Skin of body (tissue), 2 donors: Measurements from ENCODE around the gene B4GALT2. TPM values are rescaled to one million over a fixed set of nuclear protein-coding genes. Genes with fewer than 3 reads are reported as not detected.

Source experiments
- DNase-seq: peaks from one replicate; lab custom pipeline; 2025; lab: John Stamatoyannopoulos, UW
- total RNA-seq: library from RNA; depleted of rRNA; stranded (reverse); fragments of >200 nt; gene quantifications from one replicate; pipeline ENCODE4 v1.2.3, GENCODE V29; 2014

The B4GALT2 gene
- total RNA-seq, 1 donor from 2014 or later, result 20.8 TPM

GRCh38 chr1:43984855-43985254, 5.8 kb downstream of the B4GALT2 start:
- no peak for DNase-seq

- DNase-seq, result no peak
Observed at GRCh38 chr1:43985984-43986595, 7.1 kb downstream of the B4GALT2 start.

DNA sequence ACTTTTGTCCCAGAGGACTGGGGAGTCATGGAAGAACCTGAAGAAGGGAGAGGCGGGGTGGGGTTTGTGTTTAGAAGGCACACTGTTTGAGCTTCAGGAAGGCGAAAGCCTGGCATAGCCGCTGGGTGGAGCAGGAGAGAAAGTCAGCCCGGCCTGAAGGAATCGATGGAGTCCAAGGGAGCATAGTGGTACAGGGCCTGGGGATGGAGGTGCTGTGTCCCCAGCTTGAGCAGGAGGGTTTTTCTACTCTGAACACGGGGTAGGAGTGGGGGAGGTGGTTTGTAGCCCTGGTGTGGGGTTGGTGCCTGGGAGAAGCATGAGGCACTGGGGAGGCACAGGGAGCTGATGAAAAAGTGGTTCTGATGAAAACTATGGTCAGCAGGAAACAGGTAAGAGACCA, 7.7 kb downstream of the B4GALT2 start:
- DNase-seq, result no peak

DNA sequence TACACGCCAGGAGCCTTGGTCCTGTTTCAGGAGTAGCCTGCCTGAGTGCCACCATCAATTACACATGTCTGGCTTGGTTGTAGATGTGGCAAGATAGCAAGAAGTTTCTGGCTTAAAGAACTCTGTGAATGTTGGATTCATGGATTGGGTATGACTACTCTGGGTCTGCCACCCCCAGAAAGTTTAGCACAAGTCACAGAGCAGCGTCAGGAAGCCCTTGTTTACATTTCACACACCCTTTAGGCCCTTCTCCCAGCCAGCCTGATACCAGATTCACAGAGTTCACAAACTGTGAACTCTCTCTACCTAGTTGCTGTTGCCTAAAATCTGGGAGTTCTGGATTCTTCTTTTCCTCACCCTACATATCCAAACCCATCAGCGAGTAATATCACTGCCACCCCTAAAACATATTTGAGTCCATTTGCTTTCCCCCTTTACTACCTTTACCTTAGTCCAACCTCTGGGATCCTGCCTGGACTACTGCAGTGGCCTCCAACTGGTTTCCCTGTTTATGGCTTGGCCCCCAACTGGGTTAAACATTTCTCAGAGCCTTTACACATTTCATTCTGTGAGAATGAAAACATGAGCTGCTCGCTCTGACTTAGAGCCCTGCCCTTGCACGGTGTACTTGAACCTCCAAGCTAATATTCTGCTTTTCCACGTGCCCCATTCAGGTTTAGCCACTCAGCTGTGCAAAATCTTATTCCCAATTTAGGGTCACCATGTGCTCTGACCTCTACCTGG, 8.3 kb downstream of the B4GALT2 start:
- no peak for DNase-seq

- DNase-seq, result no peak
Observed at GRCh38 chr1:43990271-43991199, 11.5 kb downstream of the B4GALT2 start.

DNA sequence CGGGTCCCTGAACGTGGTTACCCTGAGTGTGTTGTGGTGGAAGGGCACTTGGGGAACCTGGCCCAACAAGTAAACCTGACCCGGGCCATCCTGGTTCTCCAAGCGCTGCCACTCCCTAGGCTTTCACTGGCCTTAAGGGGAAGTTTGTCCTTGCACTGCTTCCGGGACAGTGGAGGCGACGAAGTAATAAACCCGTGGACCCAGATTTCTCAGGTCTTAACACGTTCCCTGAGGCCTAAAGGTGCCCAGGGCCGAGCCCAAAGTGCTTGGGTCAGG, 12.1 kb downstream of the B4GALT2 start:
- no peak for DNase-seq

GRCh38 chr1:43991476-43992231, 12.6 kb downstream of the B4GALT2 start, which contains the start of gene CCDC24:
CCDC24 (plus strand) TSS chr1:43991599; CDS start chr1:43991879, 280 bp downstream.
- no peak for DNase-seq

- no peak for DNase-seq
Observed at GRCh38 chr1:43992232-43992995, 13.4 kb downstream of the B4GALT2 start.

DNA sequence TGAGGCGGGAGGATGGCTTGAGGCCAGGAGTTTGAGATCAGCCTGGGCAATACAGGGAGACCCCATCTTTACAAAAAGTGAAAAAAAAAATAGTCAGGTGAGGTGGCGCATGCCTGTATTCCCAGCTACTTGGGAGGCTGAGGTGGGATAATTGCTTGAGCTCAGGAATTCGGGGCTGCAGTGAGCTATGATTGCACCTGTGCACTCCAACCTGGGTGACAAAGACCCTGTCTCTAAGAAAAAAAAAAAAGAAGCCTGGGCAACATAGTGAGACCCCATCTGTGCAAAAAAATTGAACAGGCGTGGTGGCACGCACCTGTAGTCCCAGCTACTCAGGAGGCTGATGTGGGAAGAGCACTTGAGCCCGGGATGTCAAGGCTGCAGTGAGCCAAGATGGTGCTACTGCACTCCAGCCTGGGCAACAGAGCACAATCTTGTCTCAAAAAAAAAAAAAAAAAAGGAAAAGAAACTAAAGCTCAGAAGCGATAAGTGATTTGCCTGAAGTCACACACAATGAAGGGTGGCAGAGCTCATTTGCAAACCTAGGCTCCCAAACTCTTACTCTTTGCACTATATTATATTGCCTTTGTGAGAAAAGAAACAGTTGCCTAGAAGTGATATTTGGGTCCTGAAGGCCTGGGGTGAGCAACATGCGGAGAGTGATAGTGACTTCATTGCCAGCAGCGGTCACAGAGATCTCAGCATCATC, 14.3 kb downstream of the B4GALT2 start:
- DNase-seq, result no peak

GRCh38 chr1:43994071-43994470, 15.1 kb downstream of the B4GALT2 start:
- DNase-seq, result no peak

GRCh38 chr1:43994794-43995790, 16.1 kb downstream of the B4GALT2 start:
- no peak for DNase-seq

DNA sequence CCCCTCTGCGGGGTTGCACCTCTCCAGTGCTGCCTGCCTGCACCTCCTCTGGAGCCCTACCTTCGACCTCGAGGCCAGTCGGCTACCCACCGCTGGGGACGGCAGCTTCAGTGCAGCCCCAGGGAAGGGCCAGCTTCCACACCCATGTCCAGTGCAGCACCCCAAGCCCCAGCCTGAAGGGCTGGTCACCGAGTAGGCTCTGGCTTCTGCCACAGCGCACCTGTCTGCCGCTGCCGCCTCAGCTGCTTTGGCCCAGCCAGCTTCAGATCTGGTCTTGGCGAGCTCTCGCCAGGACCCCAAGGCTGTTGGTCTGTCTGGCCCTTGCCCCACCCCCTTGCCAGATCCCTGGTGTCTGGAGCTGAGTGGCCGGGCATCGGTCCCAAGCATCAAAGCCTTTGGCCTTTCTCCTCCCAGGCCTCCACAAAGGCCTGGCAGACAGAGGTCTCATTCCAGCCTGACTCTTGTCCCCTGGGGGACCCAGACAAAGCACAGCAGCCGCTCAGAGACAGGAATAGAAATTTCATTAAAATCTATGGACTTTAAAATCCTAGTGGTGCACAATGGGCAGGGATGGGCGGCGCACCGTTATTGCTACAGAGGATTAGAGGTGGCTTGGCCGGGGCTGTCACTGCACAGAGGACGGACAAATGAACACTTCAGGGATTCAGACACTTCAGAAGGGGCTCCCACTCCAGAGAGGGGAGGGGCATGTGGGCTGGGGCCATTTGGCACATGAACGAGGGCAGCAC, 17.1 kb downstream of the B4GALT2 start:
- DNase-seq, result no peak

DNA sequence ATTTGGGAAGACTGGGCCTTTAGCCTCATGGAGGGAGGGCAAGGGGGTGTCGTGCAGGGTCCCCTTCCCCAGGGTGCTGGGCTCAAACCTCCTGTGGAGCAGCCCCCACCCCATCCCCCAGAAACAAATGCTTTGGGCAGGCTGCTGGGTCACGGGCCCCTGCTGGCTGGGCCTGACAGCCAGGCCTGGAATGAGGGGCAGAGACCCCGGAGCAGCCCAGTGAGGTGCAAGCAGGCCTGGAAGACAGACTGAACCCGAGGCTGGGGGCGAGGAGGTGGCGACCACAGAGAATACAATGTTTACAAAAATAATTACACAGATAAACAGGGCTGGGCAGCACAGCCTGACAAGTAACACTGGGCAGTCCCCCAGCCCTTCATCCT, 17.7 kb downstream of the B4GALT2 start:
- DNase-seq, result no peak

- no peak for DNase-seq
Observed at GRCh38 chr1:43997295-43997999, 18.4 kb downstream of the B4GALT2 start.

DNA sequence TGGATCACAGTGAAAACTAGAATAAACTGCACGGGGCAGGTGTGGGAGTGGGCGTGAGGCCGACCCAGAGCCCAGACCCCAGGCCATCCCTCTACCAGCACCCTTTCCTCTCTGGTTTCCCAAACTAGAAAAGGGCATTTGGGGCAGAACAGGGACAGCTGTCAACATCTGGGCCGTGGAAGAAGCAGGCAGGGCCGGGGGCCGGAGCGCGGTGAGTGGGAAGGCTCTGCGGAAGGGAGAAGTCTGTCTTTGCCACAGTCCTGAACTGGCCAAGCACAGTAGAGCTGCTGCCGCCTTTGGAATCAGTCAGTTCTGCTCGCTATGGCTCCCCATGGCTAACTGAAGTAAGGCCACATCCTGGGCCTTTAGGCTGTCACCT, 19.0 kb downstream of the B4GALT2 start:
- no peak for DNase-seq

DNA sequence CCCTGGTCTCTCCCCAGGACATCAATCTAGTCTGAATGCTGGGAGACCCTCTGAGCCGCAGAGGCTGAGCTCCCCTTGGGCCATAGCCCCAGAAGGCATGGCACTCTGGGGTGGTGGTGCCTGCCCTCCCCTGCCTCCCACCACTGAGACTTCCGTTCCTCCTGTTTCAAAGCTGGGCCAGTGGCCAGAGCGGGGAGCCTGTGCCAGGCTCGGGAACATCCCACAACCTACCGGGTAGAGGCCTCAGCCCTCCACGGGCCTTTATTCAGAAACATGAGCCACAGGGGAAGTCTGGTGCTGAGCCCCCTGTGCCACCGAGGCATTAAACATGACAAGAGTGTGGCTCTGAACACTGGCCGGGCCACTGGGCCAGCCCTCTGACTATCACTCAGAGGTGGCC, 20.4 kb downstream of the B4GALT2 start:
- no peak for DNase-seq

- no peak for DNase-seq
Observed at GRCh38 chr1:44000122-44000665, 21.2 kb downstream of the B4GALT2 start.
